ENCODE results near the gene BRF1.
"Not testable (repeated sequence)": the region's sequence is repeated elsewhere in the genome, so short reads cannot be mapped to it uniquely, and the experiment has no call there.

The BRF1 gene

GRCh38 chr14:105290621-105291346 lies 10.0 kb downstream of the BRF1 start:
- Histone ChIP-seq H3K36me3 (ENCODE audit: control insufficient read depth in 5 of 5, insufficient read depth in 5 of 5, low read length in 5 of 5) (peaks cover 0 to 3% (median 0%) of the 10 kb centered on the region in 5 donors), H3K4me1 (ENCODE audit: control insufficient read depth in 5 of 5, insufficient read depth in 5 of 5, low read length in 5 of 5) (peaks cover 5 to 59% (median 43%) of the 10 kb centered on the region in 5 donors), H3K9ac (ENCODE audit: low read length in 5 of 5) (no peak overlapping the region), H3K27me3 (ENCODE audit: control insufficient read depth in 5 of 5, insufficient read depth in 4 of 5, low read length in 5 of 5) (no peaks in the 10 kb centered on the region), H3K4me3 (ENCODE audit: low read depth in 1 of 5, low read length in 5 of 5) (no peak overlapping the region), H3K9me3 (ENCODE audit: control insufficient read depth in 5 of 5, low read length in 5 of 5) (no peaks in the 10 kb centered on the region), H3K27ac (ENCODE audit: low read depth, low read length) (no peak overlapping the region)

GRCh38 chr14:105288936-105289335 lies 11.9 kb downstream of the BRF1 start:
- H3K9ac ChIP-seq (ENCODE audit: low read length in 5 of 5); H3K9me3 ChIP-seq (ENCODE audit: control insufficient read depth in 5 of 5, low read length in 5 of 5); H3K4me3 ChIP-seq (ENCODE audit: low read depth in 1 of 5, low read length in 5 of 5); H3K27me3 ChIP-seq (ENCODE audit: control insufficient read depth in 5 of 5, insufficient read depth in 4 of 5, low read length in 5 of 5); H3K27ac ChIP-seq (ENCODE audit: low read depth, low read length); H3K36me3 ChIP-seq (ENCODE audit: control insufficient read depth in 5 of 5, insufficient read depth in 5 of 5, low read length in 5 of 5): not testable (repeated sequence)
- peaks cover 3 to 65% (median 49%) of the 10 kb centered on the region in 5 donors for H3K4me1 ChIP-seq (ENCODE audit: control insufficient read depth in 5 of 5, insufficient read depth in 5 of 5, low read length in 5 of 5)

- no peak overlapping the region for H3K27ac ChIP-seq (ENCODE audit: low read depth, low read length)
- peak overlapping the region in 1 of 5 donors; percentile 43 for H3K9ac ChIP-seq (ENCODE audit: low read length in 5 of 5)
- H3K4me1 ChIP-seq (ENCODE audit: control insufficient read depth in 5 of 5, insufficient read depth in 5 of 5, low read length in 5 of 5) = peaks cover under 1 to 54% (median 34%) of the 10 kb centered on the region in 5 donors
- H3K9me3 ChIP-seq (ENCODE audit: control insufficient read depth in 5 of 5, low read length in 5 of 5) = no peaks in the 10 kb centered on the region
- no peaks in the 10 kb centered on the region for H3K27me3 ChIP-seq (ENCODE audit: control insufficient read depth in 5 of 5, insufficient read depth in 4 of 5, low read length in 5 of 5)
- peaks cover 0 to 6% (median 0%) of the 10 kb centered on the region in 5 donors for H3K36me3 ChIP-seq (ENCODE audit: control insufficient read depth in 5 of 5, insufficient read depth in 5 of 5, low read length in 5 of 5)
- no peak overlapping the region for H3K4me3 ChIP-seq (ENCODE audit: low read depth in 1 of 5, low read length in 5 of 5)
These were observed 13.3 kb downstream of the BRF1 start for GRCh38 chr14:105287249-105288102.

- Histone ChIP-seq H3K9ac (ENCODE audit: low read length in 5 of 5) (no peak overlapping the region), H3K4me3 (ENCODE audit: low read depth in 1 of 5, low read length in 5 of 5) (no peak overlapping the region), H3K9me3 (ENCODE audit: control insufficient read depth in 5 of 5, low read length in 5 of 5) (no peaks in the 10 kb centered on the region), H3K4me1 (ENCODE audit: control insufficient read depth in 5 of 5, insufficient read depth in 5 of 5, low read length in 5 of 5) (peaks cover 0 to 57% (median 33%) of the 10 kb centered on the region in 5 donors), H3K27me3 (ENCODE audit: control insufficient read depth in 5 of 5, insufficient read depth in 4 of 5, low read length in 5 of 5) (no peaks in the 10 kb centered on the region), H3K27ac (ENCODE audit: low read depth, low read length) (no peak overlapping the region), H3K36me3 (ENCODE audit: control insufficient read depth in 5 of 5, insufficient read depth in 5 of 5, low read length in 5 of 5) (peaks cover 0 to 6% (median 0%) of the 10 kb centered on the region in 5 donors)
These were observed 14.0 kb downstream of the BRF1 start for GRCh38 chr14:105286759-105287144.

DNA sequence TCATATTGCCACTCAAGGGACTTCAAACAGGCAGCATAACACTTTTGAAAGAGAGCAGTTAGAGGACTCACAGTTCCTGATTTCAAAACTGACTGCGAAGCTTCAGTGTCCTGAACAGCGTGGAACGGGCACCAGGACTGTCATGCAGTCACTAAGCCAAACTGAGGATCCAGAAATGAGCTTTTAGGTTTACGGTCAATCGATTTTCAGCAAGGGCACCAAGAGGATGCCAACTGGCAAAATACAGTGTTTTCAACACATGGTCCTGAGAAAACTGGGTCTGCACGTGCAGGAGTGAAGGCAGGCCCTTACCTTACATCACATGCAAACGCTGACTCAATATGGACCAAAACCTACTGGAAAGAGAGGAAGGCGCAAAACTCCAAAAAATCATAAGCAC lies 15.6 kb downstream of the BRF1 start:
- Histone ChIP-seq H3K9me3 (ENCODE audit: control insufficient read depth in 5 of 5, low read length in 5 of 5) (no peaks in the 10 kb centered on the region), H3K27ac (ENCODE audit: low read depth, low read length) (peak overlapping the region; percentile 39), H3K9ac (ENCODE audit: low read length in 5 of 5) (no peak overlapping the region), H3K36me3 (ENCODE audit: control insufficient read depth in 5 of 5, insufficient read depth in 5 of 5, low read length in 5 of 5) (peaks cover 0 to 8% (median 5%) of the 10 kb centered on the region in 5 donors), H3K4me3 (ENCODE audit: low read depth in 1 of 5, low read length in 5 of 5) (no peak overlapping the region), H3K27me3 (ENCODE audit: control insufficient read depth in 5 of 5, insufficient read depth in 4 of 5, low read length in 5 of 5) (no peaks in the 10 kb centered on the region), H3K4me1 (ENCODE audit: control insufficient read depth in 5 of 5, insufficient read depth in 5 of 5, low read length in 5 of 5) (peaks cover 0 to 50% (median 34%) of the 10 kb centered on the region in 5 donors)

GRCh38 chr14:105283899-105284298 lies 16.9 kb downstream of the BRF1 start:
- H3K9me3 ChIP-seq (ENCODE audit: control insufficient read depth in 5 of 5, low read length in 5 of 5) = no peaks in the 10 kb centered on the region
- H3K4me3 ChIP-seq (ENCODE audit: low read depth in 1 of 5, low read length in 5 of 5) = no peak overlapping the region
- peaks cover 0 to 56% (median 41%) of the 10 kb centered on the region in 5 donors for H3K4me1 ChIP-seq (ENCODE audit: control insufficient read depth in 5 of 5, insufficient read depth in 5 of 5, low read length in 5 of 5)
- peaks cover 0 to 15% (median 5%) of the 10 kb centered on the region in 5 donors for H3K36me3 ChIP-seq (ENCODE audit: control insufficient read depth in 5 of 5, insufficient read depth in 5 of 5, low read length in 5 of 5)
- peak overlapping the region in 2 of 5 donors; percentile 8 to 39 for H3K9ac ChIP-seq (ENCODE audit: low read length in 5 of 5)
- H3K27me3 ChIP-seq (ENCODE audit: control insufficient read depth in 5 of 5, insufficient read depth in 4 of 5, low read length in 5 of 5) = no peaks in the 10 kb centered on the region
- H3K27ac ChIP-seq (ENCODE audit: low read depth, low read length) = peak overlapping the region; percentile 39

- no peak overlapping the region for H3K27ac ChIP-seq (ENCODE audit: low read depth, low read length)
- H3K4me1 ChIP-seq (ENCODE audit: control insufficient read depth in 5 of 5, insufficient read depth in 5 of 5, low read length in 5 of 5) = peaks cover 0 to 65% (median 43%) of the 10 kb centered on the region in 5 donors
- no peaks in the 10 kb centered on the region for H3K9me3 ChIP-seq (ENCODE audit: control insufficient read depth in 5 of 5, low read length in 5 of 5)
- no peak overlapping the region for H3K4me3 ChIP-seq (ENCODE audit: low read depth in 1 of 5, low read length in 5 of 5)
- peaks cover 0 to 15% (median 5%) of the 10 kb centered on the region in 5 donors for H3K36me3 ChIP-seq (ENCODE audit: control insufficient read depth in 5 of 5, insufficient read depth in 5 of 5, low read length in 5 of 5)
- no peaks in the 10 kb centered on the region for H3K27me3 ChIP-seq (ENCODE audit: control insufficient read depth in 5 of 5, insufficient read depth in 4 of 5, low read length in 5 of 5)
- no peak overlapping the region for H3K9ac ChIP-seq (ENCODE audit: low read length in 5 of 5)
These were observed 17.8 kb downstream of the BRF1 start for GRCh38 chr14:105283028-105283427.

GRCh38 chr14:105282098-105282725 lies 18.6 kb downstream of the BRF1 start:
- Histone ChIP-seq H3K36me3 (ENCODE audit: control insufficient read depth in 5 of 5, insufficient read depth in 5 of 5, low read length in 5 of 5) (peaks cover 0 to 15% (median 5%) of the 10 kb centered on the region in 5 donors), H3K4me3 (ENCODE audit: low read depth in 1 of 5, low read length in 5 of 5) (no peak overlapping the region), H3K27ac (ENCODE audit: low read depth, low read length) (no peak overlapping the region), H3K27me3 (ENCODE audit: control insufficient read depth in 5 of 5, insufficient read depth in 4 of 5, low read length in 5 of 5) (no peaks in the 10 kb centered on the region), H3K9ac (ENCODE audit: low read length in 5 of 5) (no peak overlapping the region), H3K4me1 (ENCODE audit: control insufficient read depth in 5 of 5, insufficient read depth in 5 of 5, low read length in 5 of 5) (peaks cover 0 to 64% (median 36%) of the 10 kb centered on the region in 5 donors), H3K9me3 (ENCODE audit: control insufficient read depth in 5 of 5, low read length in 5 of 5) (no peaks in the 10 kb centered on the region)

GRCh38 chr14:105281371-105282097 lies 19.3 kb downstream of the BRF1 start:
- no peak overlapping the region for H3K9ac ChIP-seq (ENCODE audit: low read length in 5 of 5)

More at GRCh38 chr14:105281371-105282097, 19.3 kb downstream of the BRF1 start:
- Histone ChIP-seq H3K27ac (ENCODE audit: low read depth, low read length) (no peak overlapping the region), H3K9me3 (ENCODE audit: control insufficient read depth in 5 of 5, low read length in 5 of 5) (no peaks in the 10 kb centered on the region), H3K4me3 (ENCODE audit: low read depth in 1 of 5, low read length in 5 of 5) (no peak overlapping the region), H3K36me3 (ENCODE audit: control insufficient read depth in 5 of 5, insufficient read depth in 5 of 5, low read length in 5 of 5) (peaks cover 0 to 15% (median 5%) of the 10 kb centered on the region in 5 donors), H3K4me1 (ENCODE audit: control insufficient read depth in 5 of 5, insufficient read depth in 5 of 5, low read length in 5 of 5) (peaks cover 0 to 57% (median 29%) of the 10 kb centered on the region in 5 donors), H3K27me3 (ENCODE audit: control insufficient read depth in 5 of 5, insufficient read depth in 4 of 5, low read length in 5 of 5) (no peaks in the 10 kb centered on the region)

Measured in subcutaneous abdominal adipose tissue (tissue), 5 donors.